Measurements from ENCODE around the gene PRAC1. TPM values are rescaled to one million over a fixed set of nuclear protein-coding genes. Genes with fewer than 3 reads are reported as not detected.

PRAC1 gene
- total and polyA plus RNA-seq, 5 experiments from 2014 or later, result not detected

GRCh38 chr17:48672340-48672739 is 50.0 kb downstream of the PRAC1 start:
- Mint-ChIP-seq H3K27me3 (peaks cover 20 to 51% (median 38%) of the 10 kb centered on the region in 5 donors), H3K27ac (no peak overlapping the region), H3K4me1 (peaks cover 4 to 7% (median 6%) of the 10 kb centered on the region in 4 donors), H3K36me3 (no peaks in the 10 kb centered on the region), H3K9me3 (no peaks in the 10 kb centered on the region), H3K4me3 (no peak overlapping the region)
- ATAC-seq (no peak), DNase-seq (no peak)
- POLR2A ChIA-PET, result interaction anchor here (0.6 kb wide), 1 partner anchor 177 kb away, joined by 3 read pairs; no protein-coding TSS in a partner anchor

Small RNAs within 50 kb of the gene (microRNA-seq; reads per million reads assigned to microRNA genes)
- gene MIR3185 (ENCODE audit: borderline microRNAs expressed), result not detected

Other genes starting within 250 kb of the PRAC1 start
- not detected for gene HOXB1, start 191.5 kb downstream of the PRAC1 start, total RNA-seq
- not detected for gene HOXB1, start 191.5 kb downstream of the PRAC1 start, polyA plus RNA-seq
- 10 to 100 TPM; 31.9 to 32.4 TPM for gene HOXB2, start 177.4 kb downstream of the PRAC1 start, total RNA-seq
- gene HOXB2, start 177.4 kb downstream of the PRAC1 start, polyA plus RNA-seq, result 10 to 100 TPM in 1 of 3 donors, 1 to 10 TPM in 2; 7.6 to 16.4 (median 8.2) TPM
- gene HOXB4, start 144.2 kb downstream of the PRAC1 start, total RNA-seq, result 1 to 10 TPM; 1.8 to 2.3 TPM
- under 1 TPM in 2 of 3 donors, not detected in 1; 0.06 TPM for gene HOXB4, start 144.2 kb downstream of the PRAC1 start, polyA plus RNA-seq
- 1 to 10 TPM; 7.2 to 8.1 TPM for gene HOXB3, start 132.3 kb downstream of the PRAC1 start, total RNA-seq
- gene HOXB3, start 132.3 kb downstream of the PRAC1 start, polyA plus RNA-seq, result under 1 TPM in 1 of 3 donors, not detected in 2; 0.19 TPM
- gene HOXB5, start 128.7 kb downstream of the PRAC1 start, total RNA-seq, result not detected
- gene HOXB5, start 128.7 kb downstream of the PRAC1 start, polyA plus RNA-seq, result not detected
- gene HOXB6, start 117.5 kb downstream of the PRAC1 start, total RNA-seq, result not detected
- gene HOXB6, start 117.5 kb downstream of the PRAC1 start, polyA plus RNA-seq, result not detected
- gene HOXB7, start 111.5 kb downstream of the PRAC1 start, total RNA-seq, result not detected
- under 1 TPM in 2 of 3 donors, not detected in 1; 0.22 to 0.40 TPM for gene HOXB7, start 111.5 kb downstream of the PRAC1 start, polyA plus RNA-seq
- gene HOXB8, start 107.2 kb downstream of the PRAC1 start, total RNA-seq, result not detected
- gene HOXB8, start 107.2 kb downstream of the PRAC1 start, polyA plus RNA-seq, result not detected
- not detected for gene HOXB9, start 96.2 kb downstream of the PRAC1 start, total RNA-seq
- gene HOXB9, start 96.2 kb downstream of the PRAC1 start, polyA plus RNA-seq, result under 1 TPM in 1 of 3 donors, not detected in 2; 0.13 TPM
- not detected for gene PRAC2, start 667 bp upstream of the PRAC1 start, total RNA-seq
- not detected for gene PRAC2, start 667 bp upstream of the PRAC1 start, polyA plus RNA-seq
- gene HOXB13, start 6.2 kb upstream of the PRAC1 start, total RNA-seq, result not detected
- not detected for gene HOXB13, start 6.2 kb upstream of the PRAC1 start, polyA plus RNA-seq
- gene TTLL6, start 94.7 kb upstream of the PRAC1 start, total RNA-seq, result not detected
- gene TTLL6, start 94.7 kb upstream of the PRAC1 start, polyA plus RNA-seq, result not detected
- 100 to 1,000 TPM; 133 to 135 TPM for gene CALCOCO2, start 108.5 kb upstream of the PRAC1 start, total RNA-seq
- 100 to 1,000 TPM; 123 to 157 (median 127) TPM for gene CALCOCO2, start 108.5 kb upstream of the PRAC1 start, polyA plus RNA-seq
- 10 to 100 TPM; 36.8 to 43.1 TPM for gene ATP5MC1, start 170.3 kb upstream of the PRAC1 start, total RNA-seq
- gene ATP5MC1, start 170.3 kb upstream of the PRAC1 start, polyA plus RNA-seq, result 100 to 1,000 TPM; 162 to 215 (median 192) TPM
- 100 to 1,000 TPM; 100 to 109 TPM for gene UBE2Z, start 185.9 kb upstream of the PRAC1 start, total RNA-seq
- gene UBE2Z, start 185.9 kb upstream of the PRAC1 start, polyA plus RNA-seq, result 10 to 100 TPM; 58.4 to 76.0 (median 65.2) TPM
- 10 to 100 TPM; 57.1 to 63.7 TPM for gene SNF8, start 222.3 kb upstream of the PRAC1 start, total RNA-seq
- 100 to 1,000 TPM; 104 to 110 (median 105) TPM for gene SNF8, start 222.3 kb upstream of the PRAC1 start, polyA plus RNA-seq
- not detected for gene GIP, start 246.1 kb upstream of the PRAC1 start, total RNA-seq
- not detected for gene GIP, start 246.1 kb upstream of the PRAC1 start, polyA plus RNA-seq